Mesenchymal stem cell (in vitro differentiated cells and primary cell): ENCODE measurements around the gene GNG7.

Experiments
- DNase-seq: peaks from one replicate; pipeline ENCODE4 v3.0.0-alpha.2; 2013
- H2AFZ ChIP-seq: one replicate; pipeline ENCODE4 v1.6.1; 2013; ENCODE audit warnings: low read depth, mild to moderate bottlenecking, control low read depth, inconsistent platforms, low read length, moderate library complexity
- H2AK5ac ChIP-seq: 2 replicates; pipeline ENCODE4 v1.6.1; 2013; ENCODE audit warnings: low read length, moderate library complexity, mild to moderate bottlenecking, inconsistent platforms; ENCODE audit not compliant: severe bottlenecking
- H2BK120ac ChIP-seq: one replicate; pipeline ENCODE4 v1.6.1; 2013; ENCODE audit warnings: low read depth, mild to moderate bottlenecking, inconsistent platforms, low read length, moderate library complexity
- H2BK12ac ChIP-seq, 2 experiments: one replicate each; pipeline ENCODE4 v1.6.1; 2013; ENCODE audit warnings: inconsistent platforms in 2 of 2, low read length in 2 of 2, mild to moderate bottlenecking in 2 of 2, moderate library complexity in 2 of 2, control low read depth in 1 of 2
- H2BK15ac ChIP-seq: one replicate; pipeline ENCODE4 v1.6.1; 2013; ENCODE audit warnings: mild to moderate bottlenecking, low read depth, inconsistent platforms; ENCODE audit not compliant: poor library complexity, severe bottlenecking
- H2BK5ac ChIP-seq: 2 replicates; pipeline ENCODE4 v1.6.1; 2013; ENCODE audit warnings: low read depth, mild to moderate bottlenecking, low read length, control low read depth, inconsistent platforms; ENCODE audit not compliant: poor library complexity, severe bottlenecking
- H3K14ac ChIP-seq, 2 experiments: one replicate each; pipeline ENCODE4 v1.6.1; 2013; ENCODE audit warnings: inconsistent platforms in 2 of 2, low read length in 2 of 2, control low read depth in 1 of 2, mild to moderate bottlenecking in 1 of 2, moderate library complexity in 1 of 2
- H3K18ac ChIP-seq, 2 experiments: one replicate each; pipeline ENCODE4 v1.6.1; 2013; ENCODE audit warnings: inconsistent platforms in 2 of 2, low read length in 2 of 2, control low read depth in 1 of 2, low read depth in 1 of 2, mild to moderate bottlenecking in 1 of 2
- H3K23ac ChIP-seq, 2 experiments: one replicate each; pipeline ENCODE4 v1.6.1; 2013; ENCODE audit warnings: inconsistent platforms in 2 of 2, low read length in 2 of 2, mild to moderate bottlenecking in 2 of 2, moderate library complexity in 2 of 2, control low read depth in 1 of 2
- H3K27ac ChIP-seq: 2 replicates; pipeline ENCODE4 v1.5.1; 2013; ENCODE audit warnings: mild to moderate bottlenecking, moderate library complexity, low read length, control low read depth, inconsistent platforms; ENCODE audit not compliant: poor library complexity, severe bottlenecking
- H3K27me3 ChIP-seq, 2 experiments: 2 replicates each; pipeline versions ENCODE4 v1.6.1 to v1.7.0; 2013; ENCODE audit warnings: low read length in 2 of 2, mild to moderate bottlenecking in 2 of 2, moderate library complexity in 2 of 2, control low read depth in 1 of 2, inconsistent platforms in 1 of 2; ENCODE audit not compliant: control insufficient read depth in 1 of 2, insufficient read depth in 1 of 2
- H3K36me3 ChIP-seq, 2 experiments: 2 replicates each; pipeline versions ENCODE4 v1.6.1 to v1.7.0; 2013; ENCODE audit warnings: low read length in 2 of 2, control low read depth in 1 of 2, inconsistent platforms in 1 of 2, low read depth in 1 of 2, mild to moderate bottlenecking in 1 of 2; ENCODE audit not compliant: insufficient read depth in 2 of 2, control insufficient read depth in 1 of 2
- H3K4ac ChIP-seq, 2 experiments: one replicate each; pipeline ENCODE4 v1.6.1; 2013; ENCODE audit warnings: inconsistent platforms in 2 of 2, low read length in 2 of 2, mild to moderate bottlenecking in 2 of 2, moderate library complexity in 2 of 2, control low read depth in 1 of 2, low read depth in 1 of 2
- H3K4me1 ChIP-seq: 2 replicates; pipeline ENCODE4 v1.6.1; 2013; ENCODE audit warnings: low read depth, low read length, control low read depth; ENCODE audit not compliant: control insufficient read depth, insufficient read depth
- H3K4me2 ChIP-seq: 2 replicates; pipeline ENCODE4 v1.6.1; 2013; ENCODE audit warnings: low read length, mild to moderate bottlenecking, inconsistent platforms; ENCODE audit not compliant: poor library complexity, severe bottlenecking
- H3K4me3 ChIP-seq, 2 experiments: 2 replicates each; pipeline versions ENCODE4 v1.5.1 to v1.7.0; 2013; ENCODE audit warnings: low read length in 2 of 2, mild to moderate bottlenecking in 2 of 2, control low read depth in 1 of 2, low read depth in 1 of 2; ENCODE audit not compliant: insufficient read depth in 1 of 2
- H3K79me1 ChIP-seq: replicated peaks from 2 replicates; pipeline ENCODE4 v1.6.1; 2013; ENCODE audit warnings: mild to moderate bottlenecking, control low read depth, low read length, inconsistent platforms; ENCODE audit not compliant: poor library complexity, severe bottlenecking
- H3K9ac ChIP-seq: 2 replicates; pipeline ENCODE4 v1.7.0; 2013; ENCODE audit warnings: mild to moderate bottlenecking, low read length, moderate library complexity
- H3K9me3 ChIP-seq: 2 replicates; pipeline ENCODE4 v1.7.0; 2013; ENCODE audit warnings: mild to moderate bottlenecking, low read length; ENCODE audit not compliant: control insufficient read depth
- H4K8ac ChIP-seq: one replicate; pipeline ENCODE4 v1.6.1; 2013; ENCODE audit warnings: inconsistent platforms, mild to moderate bottlenecking, low read length, moderate library complexity
- H4K91ac ChIP-seq: one replicate; pipeline ENCODE4 v1.6.1; 2013; ENCODE audit warnings: mild to moderate bottlenecking, low read length, inconsistent platforms
- WGBS: methylation state at CpG from one replicate; pipeline ENCODE4 v1.1.7; 2013; ENCODE audit warnings: mixed read lengths; 5-methylcytosine and 5-hydroxymethylcytosine counted together

The GNG7 gene

GRCh38 chr19:2512523-2513431 lies 189.7 kb downstream of the GNG7 start:
- H3K23ac ChIP-seq: no peak overlapping the region

GRCh38 chr19:2511991-2512390 lies 190.5 kb downstream of the GNG7 start:
- no peak overlapping the region for H3K23ac ChIP-seq
- peaks cover 5% of the 10 kb centered on the region for H3K4me1 ChIP-seq
- H2AK5ac ChIP-seq: no peak overlapping the region
- H2BK12ac ChIP-seq: no peak overlapping the region
- no peak overlapping the region for H4K91ac ChIP-seq
- H3K4me3 ChIP-seq: no peak overlapping the region
- no peak overlapping the region for H3K4me2 ChIP-seq
- H3K27me3 ChIP-seq: peaks cover 0 to 23% of the 10 kb centered on the region in 2 experiments
- H3K18ac ChIP-seq: no peak overlapping the region
- H3K4ac ChIP-seq: no peak overlapping the region
- H2AFZ ChIP-seq: no peak overlapping the region
- no peak overlapping the region for H2BK120ac ChIP-seq
- no peaks in the 10 kb centered on the region for H3K9me3 ChIP-seq
- no peak for DNase-seq
- no peak overlapping the region for H2BK15ac ChIP-seq
- no peaks in the 10 kb centered on the region for H3K79me1 ChIP-seq
- no peak overlapping the region for H3K14ac ChIP-seq
- no peak overlapping the region for H4K8ac ChIP-seq
- H3K27ac ChIP-seq: no peak overlapping the region
- H3K9ac ChIP-seq: no peak overlapping the region
- no peak overlapping the region for H2BK5ac ChIP-seq
- 93% methylated on average over 21 of the region's 21 CpGs for WGBS
- H3K36me3 ChIP-seq: peaks cover 0 to 3% of the 10 kb centered on the region in 2 experiments

More at GRCh38 chr19:2512523-2513431, 189.7 kb downstream of the GNG7 start:
- Histone ChIP-seq H3K36me3 (peaks cover 0 to 3% of the 10 kb centered on the region in 2 experiments), H3K79me1 (no peaks in the 10 kb centered on the region), H3K27ac (no peak overlapping the region), H2AK5ac (no peak overlapping the region), H3K4ac (no peak overlapping the region), H3K18ac (no peak overlapping the region), H4K8ac (no peak overlapping the region), H3K4me3 (no peak overlapping the region), H3K9me3 (no peaks in the 10 kb centered on the region), H3K9ac (no peak overlapping the region), H2BK12ac (peak overlapping the region in 1 of 2 experiments; percentile 47), H2BK15ac (no peak overlapping the region), H2BK5ac (no peak overlapping the region), H2AFZ (no peak overlapping the region), H3K4me1 (peaks cover 7% of the 10 kb centered on the region), H3K27me3 (peaks cover 0 to 23% of the 10 kb centered on the region in 2 experiments), H3K4me2 (no peak overlapping the region), H3K14ac (no peak overlapping the region), H4K91ac (peak overlapping the region; percentile 45), H2BK120ac (no peak overlapping the region)
- DNase-seq: no peak
- 92% methylated on average over 40 of the region's 41 CpGs for WGBS

DNA sequence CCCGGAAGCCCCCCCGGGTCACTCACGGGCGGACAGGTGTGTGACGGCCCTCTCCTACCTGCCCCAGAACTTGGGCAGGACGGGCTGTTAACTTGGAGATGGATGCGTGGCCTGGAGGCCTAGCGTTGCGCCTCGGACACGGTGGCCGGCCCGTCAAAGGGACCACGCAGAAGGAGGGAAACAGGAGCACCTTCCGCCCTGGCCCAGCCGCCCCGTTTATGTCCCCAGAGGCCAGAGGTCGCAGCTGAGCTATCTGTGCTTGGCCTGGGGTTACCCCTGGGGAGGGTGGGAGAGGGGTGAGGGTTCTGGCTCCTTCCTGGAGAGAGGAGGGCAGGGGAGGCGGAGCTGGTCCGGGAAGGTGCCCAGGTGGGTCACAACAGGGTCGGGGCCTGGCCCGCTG lies 190.9 kb downstream of the GNG7 start:
- Histone ChIP-seq H3K79me1 (no peaks in the 10 kb centered on the region), H3K9ac (no peak overlapping the region), H3K4me3 (no peak overlapping the region), H3K4ac (no peak overlapping the region), H3K9me3 (no peaks in the 10 kb centered on the region), H3K36me3 (peaks cover 0 to 3% of the 10 kb centered on the region in 2 experiments), H3K14ac (no peak overlapping the region), H3K27me3 (peaks cover 0 to 23% of the 10 kb centered on the region in 2 experiments), H3K4me2 (no peak overlapping the region), H4K8ac (no peak overlapping the region), H3K4me1 (peaks cover 2% of the 10 kb centered on the region), H3K27ac (no peak overlapping the region), H4K91ac (no peak overlapping the region), H2AFZ (no peak overlapping the region), H2BK12ac (no peak overlapping the region), H3K23ac (no peak overlapping the region), H2BK120ac (no peak overlapping the region), H3K18ac (no peak overlapping the region), H2BK5ac (no peak overlapping the region), H2BK15ac (no peak overlapping the region), H2AK5ac (no peak overlapping the region)
- WGBS: 92% methylated on average over 20 of the region's 22 CpGs
- no peak for DNase-seq

DNA sequence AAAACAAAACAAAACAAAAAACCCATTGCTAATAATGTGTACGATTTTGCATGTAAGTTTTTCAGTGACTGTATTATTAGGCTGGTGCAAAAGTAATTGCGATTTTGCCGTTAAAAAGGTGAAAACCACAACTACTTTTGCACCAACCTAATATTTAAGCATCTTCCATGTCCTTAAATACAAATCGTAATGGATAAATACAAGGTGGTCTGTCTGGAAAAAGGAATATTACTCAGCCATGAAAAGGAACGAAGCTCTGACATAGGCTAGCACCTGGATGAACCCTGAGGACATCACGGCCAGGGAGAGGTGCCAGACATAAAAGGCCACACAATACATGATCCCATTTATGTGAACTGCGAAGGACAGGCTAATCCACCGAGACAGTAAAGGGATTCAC lies 193.4 kb downstream of the GNG7 start:
- no peak overlapping the region for H3K18ac ChIP-seq
- H2BK12ac ChIP-seq: no peak overlapping the region
- no peaks in the 10 kb centered on the region for H3K79me1 ChIP-seq
- H3K4me3 ChIP-seq: no peak overlapping the region
- H3K9ac ChIP-seq: no peak overlapping the region
- no peak overlapping the region for H2BK120ac ChIP-seq
- no peak overlapping the region for H4K8ac ChIP-seq
- peaks cover 0 to 23% of the 10 kb centered on the region in 2 experiments for H3K27me3 ChIP-seq
- peaks cover 0 to 3% of the 10 kb centered on the region in 2 experiments for H3K36me3 ChIP-seq
- no peak overlapping the region for H2AFZ ChIP-seq
- no peak overlapping the region for H3K4ac ChIP-seq
- H3K9me3 ChIP-seq: no peaks in the 10 kb centered on the region
- H3K23ac ChIP-seq: no peak overlapping the region
- no peak for DNase-seq
- WGBS: 100% methylated on average over 5 of the region's 8 CpGs
- H2AK5ac ChIP-seq: no peak overlapping the region
- no peak overlapping the region for H4K91ac ChIP-seq
- H2BK5ac ChIP-seq: no peak overlapping the region
- H3K4me2 ChIP-seq: no peak overlapping the region
- no peak overlapping the region for H2BK15ac ChIP-seq
- no peak overlapping the region for H3K27ac ChIP-seq
- peaks cover 2% of the 10 kb centered on the region for H3K4me1 ChIP-seq
- no peak overlapping the region for H3K14ac ChIP-seq
